ENCODE results near the gene DNPEP. TPM values are rescaled to one million over a fixed set of nuclear protein-coding genes. Genes with fewer than 3 reads are reported as not detected.

DNPEP gene
- total RNA-seq, 1 experiment from 2014 or later = 69.2 TPM

GRCh38 chr2:219421323-219421722, 33.6 kb upstream of the DNPEP start:
- H3K27ac ChIP-seq (ENCODE audit: low read depth, low read length, poor library complexity, severe bottlenecking) = no peak overlapping the region
- TF ChIP-seq, protein P1, sequence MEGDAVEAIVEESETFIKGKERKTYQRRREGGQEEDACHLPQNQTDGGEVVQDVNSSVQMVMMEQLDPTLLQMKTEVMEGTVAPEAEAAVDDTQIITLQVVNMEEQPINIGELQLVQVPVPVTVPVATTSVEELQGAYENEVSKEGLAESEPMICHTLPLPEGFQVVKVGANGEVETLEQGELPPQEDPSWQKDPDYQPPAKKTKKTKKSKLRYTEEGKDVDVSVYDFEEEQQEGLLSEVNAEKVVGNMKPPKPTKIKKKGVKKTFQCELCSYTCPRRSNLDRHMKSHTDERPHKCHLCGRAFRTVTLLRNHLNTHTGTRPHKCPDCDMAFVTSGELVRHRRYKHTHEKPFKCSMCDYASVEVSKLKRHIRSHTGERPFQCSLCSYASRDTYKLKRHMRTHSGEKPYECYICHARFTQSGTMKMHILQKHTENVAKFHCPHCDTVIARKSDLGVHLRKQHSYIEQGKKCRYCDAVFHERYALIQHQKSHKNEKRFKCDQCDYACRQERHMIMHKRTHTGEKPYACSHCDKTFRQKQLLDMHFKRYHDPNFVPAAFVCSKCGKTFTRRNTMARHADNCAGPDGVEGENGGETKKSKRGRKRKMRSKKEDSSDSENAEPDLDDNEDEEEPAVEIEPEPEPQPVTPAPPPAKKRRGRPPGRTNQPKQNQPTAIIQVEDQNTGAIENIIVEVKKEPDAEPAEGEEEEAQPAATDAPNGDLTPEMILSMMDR (conservative IDR thresholded peaks at IDR 0.05; ENCODE audit: low read depth, low read length) = no peak
- no peak for TF ChIP-seq EZH2 (IDR thresholded peaks at IDR 0.05; ENCODE audit: borderline replicate concordance, low read depth, low read length, poor library complexity, severe bottlenecking)
- CTCF ChIA-PET = no interaction called here
- POLR2A ChIA-PET (ENCODE audit: low non-redundant PET) = no interaction called here
- no peak for DNase-seq (ENCODE audit: low spot score)
- H3K36me3 ChIP-seq (ENCODE audit: insufficient read depth, low read length, poor library complexity, severe bottlenecking) = no peaks in the 10 kb centered on the region
- intact Hi-C loops (cut with micrococcal nuclease; ENCODE audit: unreplicated experiment) = no loop called here
- no peaks in the 10 kb centered on the region for H3K9me3 ChIP-seq (ENCODE audit: low read depth, low read length, poor library complexity, severe bottlenecking)
- no peak overlapping the region for H3K4me3 ChIP-seq (ENCODE audit: low read depth, low read length, poor library complexity, severe bottlenecking)
- H3K27me3 ChIP-seq (replicated peaks; ENCODE audit: insufficient read depth, low read depth, low read length, poor library complexity) = no peaks in the 10 kb centered on the region
- no TSS peak for BruUV-seq (replicated peaks)
- H3K4me1 ChIP-seq (ENCODE audit: insufficient read depth, low read length, poor library complexity, severe bottlenecking) = peaks cover 10% of the 10 kb centered on the region

DNA sequence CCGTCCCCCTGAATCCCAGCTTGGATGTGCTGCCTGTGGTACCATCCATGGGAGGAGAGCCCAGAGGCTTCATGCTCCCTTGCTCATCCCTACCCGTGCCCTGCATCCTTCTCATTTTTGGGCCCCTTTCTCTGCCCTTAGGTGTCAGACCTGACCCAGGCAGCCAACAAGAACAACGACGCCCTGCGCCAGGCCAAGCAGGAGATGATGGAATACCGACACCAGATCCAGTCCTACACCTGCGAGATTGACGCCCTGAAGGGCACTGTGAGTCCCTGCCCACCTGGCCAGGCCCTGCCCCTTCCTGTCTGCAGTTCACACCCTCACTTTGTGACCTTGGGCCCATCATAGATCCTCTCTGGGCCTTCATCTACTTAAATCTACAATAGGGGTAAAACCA, 33.0 kb upstream of the DNPEP start:
- DNase-seq (ENCODE audit: low spot score) = no peak
- Histone ChIP-seq H3K27me3 (replicated peaks; ENCODE audit: insufficient read depth, low read depth, low read length, poor library complexity) (no peaks in the 10 kb centered on the region), H3K27ac (ENCODE audit: low read depth, low read length, poor library complexity, severe bottlenecking) (no peak overlapping the region), H3K4me1 (ENCODE audit: insufficient read depth, low read length, poor library complexity, severe bottlenecking) (peaks cover 15% of the 10 kb centered on the region), H3K36me3 (ENCODE audit: insufficient read depth, low read length, poor library complexity, severe bottlenecking) (no peaks in the 10 kb centered on the region), H3K9me3 (ENCODE audit: low read depth, low read length, poor library complexity, severe bottlenecking) (no peaks in the 10 kb centered on the region), H3K4me3 (ENCODE audit: low read depth, low read length, poor library complexity, severe bottlenecking) (no peak overlapping the region)
- intact Hi-C loops (cut with micrococcal nuclease; ENCODE audit: unreplicated experiment) = no loop called here
- BruUV-seq (replicated peaks) = no TSS peak
- TF ChIP-seq EZH2 (IDR thresholded peaks at IDR 0.05; ENCODE audit: borderline replicate concordance, low read depth, low read length, poor library complexity, severe bottlenecking) = no peak
- TF ChIP-seq, protein P1 (conservative IDR thresholded peaks at IDR 0.05; ENCODE audit: low read depth, low read length) = no peak
- ChIA-PET POLR2A (ENCODE audit: low non-redundant PET) (no interaction called here), CTCF (no interaction called here)

DNA sequence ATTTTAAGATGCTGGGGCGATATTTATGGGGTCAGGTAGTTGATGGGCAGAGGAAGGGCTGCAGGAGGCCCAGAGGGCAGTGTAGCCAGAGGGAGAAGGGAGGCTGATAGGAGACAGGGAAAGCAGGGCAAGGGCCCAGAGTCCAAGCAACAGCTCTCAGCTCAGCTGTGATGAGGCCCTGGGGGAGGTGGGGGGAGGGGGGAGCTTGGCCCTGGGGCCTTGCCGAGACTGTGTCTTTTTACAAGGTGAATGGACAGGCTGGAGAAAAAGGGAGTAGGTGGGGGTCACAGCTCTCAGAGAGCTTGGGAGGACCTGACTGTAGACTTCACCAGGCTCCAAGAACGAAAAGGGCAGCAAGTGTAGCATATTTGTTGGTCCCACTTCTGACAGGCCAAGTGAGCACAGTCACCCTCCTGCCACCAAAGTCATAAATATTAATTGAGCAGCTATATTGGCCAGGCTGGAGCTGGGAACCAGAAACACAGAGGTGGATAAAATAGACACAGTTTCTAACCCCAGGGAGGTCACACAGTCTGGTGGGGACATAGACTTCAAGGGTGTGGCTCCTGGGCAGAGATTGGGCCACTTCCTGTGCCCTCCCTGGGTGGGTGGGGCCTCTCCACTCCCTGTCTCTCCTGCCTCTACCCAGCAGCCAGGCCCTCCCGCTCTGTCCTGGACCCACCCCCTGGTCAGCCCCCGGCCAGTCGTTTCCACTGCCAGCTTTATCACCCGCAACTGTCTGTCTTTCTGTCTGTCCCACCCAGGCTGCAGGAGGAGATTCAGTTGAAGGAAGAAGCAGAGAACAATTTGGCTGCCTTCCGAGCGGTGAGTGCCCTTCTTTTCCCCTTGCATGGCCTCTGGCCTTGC, 31.9 kb upstream of the DNPEP start:
- POLR2A ChIA-PET (ENCODE audit: low non-redundant PET) = no interaction called here
- Histone ChIP-seq H3K4me3 (ENCODE audit: low read depth, low read length, poor library complexity, severe bottlenecking) (no peak overlapping the region), H3K27ac (ENCODE audit: low read depth, low read length, poor library complexity, severe bottlenecking) (no peak overlapping the region), H3K9me3 (ENCODE audit: low read depth, low read length, poor library complexity, severe bottlenecking) (no peaks in the 10 kb centered on the region), H3K36me3 (ENCODE audit: insufficient read depth, low read length, poor library complexity, severe bottlenecking) (no peaks in the 10 kb centered on the region), H3K27me3 (replicated peaks; ENCODE audit: insufficient read depth, low read depth, low read length, poor library complexity) (no peaks in the 10 kb centered on the region), H3K4me1 (ENCODE audit: insufficient read depth, low read length, poor library complexity, severe bottlenecking) (peaks cover 15% of the 10 kb centered on the region)
- TF ChIP-seq, protein P1 (conservative IDR thresholded peaks at IDR 0.05; ENCODE audit: low read depth, low read length) = no peak
- no peak for TF ChIP-seq EZH2 (IDR thresholded peaks at IDR 0.05; ENCODE audit: borderline replicate concordance, low read depth, low read length, poor library complexity, severe bottlenecking)
- DNase-seq (ENCODE audit: low spot score) = no peak
- intact Hi-C loops (cut with micrococcal nuclease; ENCODE audit: unreplicated experiment) = no loop called here
- BruUV-seq (replicated peaks) = no TSS peak
- CTCF ChIA-PET = interaction anchor here (0.6 kb wide), 1 partner anchor 21 kb away, joined by 5 read pairs; no protein-coding TSS in a partner anchor

All from A673 (cell line).